Ascending aorta (tissue), 2 donors: ENCODE results near the gene CPA4. TPM values are rescaled to one million over a fixed set of nuclear protein-coding genes. Genes with fewer than 3 reads are reported as not detected.
A peak's percentile ranks its signal among the peaks of the same experiment; 100 is the strongest.

Experiments
- DNase-seq, 2 donors: peaks; one replicate each; pipeline ENCODE4 v3.0.0-alpha.2; 2019; ENCODE audit warnings: low spot score in 2 of 2
- H3K27ac ChIP-seq, 2 donors: fragments of 200-600 bp; sonication (generic); one replicate each; pipeline ENCODE4 v1.5.1; 2016 to 2017; ENCODE audit warnings: mild to moderate bottlenecking in 1 of 2
- H3K27me3 ChIP-seq: fragments of 200-600 bp; sonication (generic); one replicate; pipeline ENCODE4 v1.5.1; 2017
- H3K36me3 ChIP-seq, 2 donors: fragments of 200-600 bp; sonication (generic); one replicate each; pipeline ENCODE4 v1.5.1; 2016
- H3K4me1 ChIP-seq, 2 donors: fragments of 200-600 bp; sonication (generic); one replicate each; pipeline ENCODE4 v1.5.1; 2016 to 2017; ENCODE audit warnings: mild to moderate bottlenecking in 1 of 2
- H3K4me3 ChIP-seq, 2 donors: fragments of 200-600 bp; sonication (generic); one replicate each; pipeline ENCODE4 v1.5.1; 2016 to 2017; ENCODE audit warnings: mild to moderate bottlenecking in 1 of 2
- H3K9me3 ChIP-seq, 2 donors: fragments of 200-600 bp; sonication (generic); one replicate each; pipeline ENCODE4 v1.5.1; 2016
- CTCF ChIP-seq, 3 experiments: fragments of 200-600 bp in 2 of 3; fragments of 450-650 bp in 1 of 3; sonication (generic) in 2 of 3; IDR thresholded peaks; one replicate each; pipeline ENCODE4 v1.5.1; 2016 to 2019; ENCODE audit warnings: antibody characterized with exemption in 3 of 3, mild to moderate bottlenecking in 1 of 3, moderate library complexity in 1 of 3
- intact Hi-C: fragments of 100-400 bp; cut with DNase I; formaldehyde crosslinking; loops from one replicate; pipeline ENCODE4 v1.15.1; 2023
- total RNA-seq: library from RNA; depleted of rRNA; stranded (reverse); fragments of >200 nt; gene quantifications from one replicate; pipeline ENCODE4 v1.1.0, GENCODE V29; 2016

The CPA4 gene
- total RNA-seq, 1 donor from 2014 or later = not detected

- Histone ChIP-seq H3K36me3 (no peaks in the 10 kb centered on the region), H3K27ac (peak overlapping the region; percentile 19 to 86), H3K4me1 (peaks cover 21 to 43% of the 10 kb centered on the region in 2 donors), H3K9me3 (no peaks in the 10 kb centered on the region), H3K27me3 (no peaks in the 10 kb centered on the region), H3K4me3 (no peak overlapping the region)
- DNase-seq = no peak
- intact Hi-C loops = loop anchor here (10.0 kb wide), 1 partner anchor 296 kb away; the partner anchor contains the start of gene COPG2
- no peak for TF ChIP-seq CTCF (IDR thresholded peaks at IDR 0.05)
These were observed 76.2 kb downstream of the CPA4 start for GRCh38 chr7:130369110-130369711.

DNA sequence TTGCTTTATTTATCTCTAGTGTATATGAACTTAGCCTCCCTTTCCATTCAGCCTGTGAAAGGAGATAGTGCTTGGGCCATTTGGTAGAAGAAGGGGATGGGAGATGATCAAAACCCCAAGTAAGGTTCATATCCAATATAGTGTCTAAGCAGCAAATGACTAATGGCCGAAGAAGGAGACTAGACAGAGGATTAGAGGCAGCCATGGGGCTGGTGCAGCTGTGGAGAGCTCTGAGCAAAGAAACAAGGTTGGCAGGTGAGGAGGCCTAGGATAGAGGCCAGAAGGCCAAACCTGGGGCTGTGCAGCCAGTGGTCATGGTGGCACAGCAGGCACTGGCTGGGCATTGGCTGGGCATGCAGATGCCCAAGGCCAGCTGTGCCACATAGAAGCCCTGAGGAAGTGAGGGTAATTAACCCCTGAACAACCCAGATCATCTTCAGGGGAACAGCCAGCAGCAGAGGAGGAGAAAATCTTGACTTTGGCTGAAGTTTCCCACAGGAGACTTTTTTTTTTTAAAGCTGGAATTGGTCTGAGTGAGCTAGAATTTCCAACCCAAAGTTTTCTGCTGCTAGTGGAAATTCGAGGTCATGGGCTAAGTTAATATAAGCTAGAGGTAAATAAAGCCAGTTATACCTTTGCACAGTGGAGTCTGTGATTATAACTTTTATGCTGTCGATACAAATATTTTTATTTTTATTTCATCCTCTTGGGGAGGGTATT lies 77.0 kb downstream of the CPA4 start:
- intact Hi-C loops = loop anchor here (10.0 kb wide), 1 partner anchor 295 kb away; the partner anchor contains the start of gene COPG2
- Histone ChIP-seq H3K9me3 (no peaks in the 10 kb centered on the region), H3K36me3 (no peaks in the 10 kb centered on the region), H3K27me3 (no peaks in the 10 kb centered on the region), H3K27ac (peak overlapping the region; percentile 13 to 86), H3K4me1 (peaks cover 25 to 44% of the 10 kb centered on the region in 2 donors), H3K4me3 (no peak overlapping the region)
- DNase-seq = no peak
- no peak for TF ChIP-seq CTCF (IDR thresholded peaks at IDR 0.05)

- Histone ChIP-seq H3K27me3 (no peaks in the 10 kb centered on the region), H3K36me3 (no peaks in the 10 kb centered on the region), H3K9me3 (no peaks in the 10 kb centered on the region), H3K4me3 (no peak overlapping the region), H3K4me1 (peaks cover 25 to 44% of the 10 kb centered on the region in 2 donors), H3K27ac (peak overlapping the region; percentile 86 to 94)
- intact Hi-C loops = no loop called here
- no peak for TF ChIP-seq CTCF (IDR thresholded peaks at IDR 0.05)
- DNase-seq = peak in 1 of 2 donors; percentile 85
These were observed 78.1 kb downstream of the CPA4 start for GRCh38 chr7:130371046-130371445.

DNA sequence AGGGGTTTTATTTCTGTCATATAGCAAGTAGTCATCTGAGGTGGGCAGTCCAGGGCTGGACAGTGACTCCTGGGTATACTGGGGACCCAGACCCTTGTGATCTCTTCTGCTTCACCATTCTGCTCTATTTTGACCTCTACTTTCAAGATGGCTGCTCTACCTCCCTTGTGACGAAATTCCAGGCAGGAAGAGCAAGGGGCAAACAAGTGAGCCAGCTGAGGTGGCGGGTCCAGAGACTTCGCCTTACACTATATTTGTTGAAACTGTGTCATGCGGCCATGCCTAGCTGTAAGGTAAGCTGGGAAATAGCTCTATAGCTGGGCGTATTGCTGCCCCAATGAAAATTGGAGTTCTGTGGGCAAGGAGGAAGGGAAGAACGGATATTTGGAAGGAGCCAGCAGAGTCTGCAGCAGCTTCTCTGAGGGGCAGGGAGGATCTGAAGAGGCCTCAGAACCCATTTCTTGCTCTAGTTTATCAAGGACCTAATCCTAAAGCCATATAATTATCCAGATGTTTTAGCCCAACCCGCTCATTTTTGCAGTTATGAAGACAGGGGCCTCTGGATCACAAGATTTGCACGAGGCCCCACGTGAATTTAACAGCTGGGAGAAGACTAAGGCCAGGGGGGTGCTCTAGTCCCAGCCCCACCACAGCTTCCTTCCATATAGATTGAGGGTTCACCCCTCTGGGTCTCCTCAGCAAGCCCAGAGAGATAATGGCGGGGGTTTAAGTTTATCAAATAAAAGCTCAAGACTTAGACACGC lies 79.6 kb downstream of the CPA4 start:
- intact Hi-C loops = no loop called here
- H3K4me1 ChIP-seq = peaks cover 25 to 44% of the 10 kb centered on the region in 2 donors
- no peaks in the 10 kb centered on the region for H3K36me3 ChIP-seq
- H3K27me3 ChIP-seq = no peaks in the 10 kb centered on the region
- TF ChIP-seq CTCF (IDR thresholded peaks at IDR 0.05) = no peak
- DNase-seq = no peak
- H3K4me3 ChIP-seq = no peak overlapping the region
- H3K9me3 ChIP-seq = no peaks in the 10 kb centered on the region
- peak overlapping the region; percentile 86 to 94 for H3K27ac ChIP-seq

Other genes with a start within 250 kb of the CPA4 start
- gene ZC3HC1, start 241.8 kb upstream of the CPA4 start, total RNA-seq = 16.8 TPM
- 13.0 TPM for gene KLHDC10, start 222.6 kb upstream of the CPA4 start, total RNA-seq
- gene TMEM209, start 87.8 kb upstream of the CPA4 start, total RNA-seq = 5.3 TPM
- not detected for gene SSMEM1, start 85.3 kb upstream of the CPA4 start, total RNA-seq
- gene CPA2, start 26.3 kb upstream of the CPA4 start, total RNA-seq = not detected
- gene CPA5, start 51.7 kb downstream of the CPA4 start, total RNA-seq = not detected
- not detected for gene CPA1, start 87.3 kb downstream of the CPA4 start, total RNA-seq
- 4.3 TPM for gene CEP41, start 147.9 kb downstream of the CPA4 start, total RNA-seq
- gene MEST, start 198.9 kb downstream of the CPA4 start, total RNA-seq = 6.9 TPM